Esophagus muscularis mucosa (tissue), 4 donors: ENCODE data around the gene CUBN. TPM values are rescaled to one million over a fixed set of nuclear protein-coding genes. Genes with fewer than 3 reads are reported as not detected.

ENCODE experiments used
- DNase-seq: peaks from one replicate; pipeline ENCODE4 v3.0.0-alpha.2; 2017; ENCODE audit errors: extremely low spot score
- H3K27ac ChIP-seq, 4 donors: fragments of 200-600 bp; sonication (generic); replicated peaks in 1 of 4; 1 replicate in 3 of 4; 2 replicates in 1 of 4; pipeline ENCODE4 v1.5.1; 2016 to 2019; ENCODE audit warnings: mild to moderate bottlenecking in 1 of 4
- H3K27me3 ChIP-seq, 4 donors: fragments of 200-600 bp; sonication (generic); one replicate each; pipeline versions ENCODE4 v1.5.1 to v1.6.0; 2016 to 2019
- H3K36me3 ChIP-seq, 4 donors: fragments of 200-600 bp; sonication (generic); one replicate each; pipeline ENCODE4 v1.5.1; 2016 to 2019
- H3K4me1 ChIP-seq, 4 donors: fragments of 200-600 bp; sonication (generic); one replicate each; pipeline ENCODE4 v1.5.1; 2016 to 2019
- H3K4me3 ChIP-seq, 4 donors: fragments of 200-600 bp; sonication (generic); 1 replicate in 2 of 4; 2 replicates in 2 of 4; pipeline ENCODE4 v1.5.1; 2016 to 2019; ENCODE audit warnings: mild to moderate bottlenecking in 4 of 4, moderate library complexity in 1 of 4
- H3K9me3 ChIP-seq, 4 donors: fragments of 200-600 bp; sonication (generic); 1 replicate in 3 of 4; 2 replicates in 1 of 4; pipeline ENCODE4 v1.5.1; 2016 to 2019
- CTCF ChIP-seq, 3 experiments: fragments of 200-600 bp in 2 of 3; fragments of 450-650 bp in 1 of 3; sonication (generic) in 2 of 3; IDR thresholded peaks; one replicate each; pipeline ENCODE4 v1.5.1; 2017 to 2019; ENCODE audit warnings: antibody characterized with exemption in 3 of 3, mild to moderate bottlenecking in 2 of 3, moderate library complexity in 1 of 3
- EP300 ChIP-seq: sonication (generic); formaldehyde crosslinking; IDR thresholded peaks from one replicate; pipeline ENCODE4 v1.6.1; 2017; ENCODE audit warnings: antibody characterized with exemption
- POLR2A ChIP-seq: fragments of 450-650 bp; IDR thresholded peaks from one replicate; pipeline ENCODE4 v1.6.1; 2017; ENCODE audit warnings: antibody characterized with exemption, moderate library complexity, mild to moderate bottlenecking, low read depth
- POLR2AphosphoS5 ChIP-seq, 2 donors: sonication (generic); formaldehyde crosslinking; IDR thresholded peaks; one replicate each; pipeline ENCODE4 v1.6.1; 2017; ENCODE audit warnings: antibody characterized with exemption in 2 of 2
- WGBS: methylation state at CpG from one replicate; pipeline ENCODE4 v1.1.5; 2018; 5-methylcytosine and 5-hydroxymethylcytosine counted together
- intact Hi-C: fragments of 100-400 bp; cut with DNase I; formaldehyde crosslinking; loops from one replicate; pipeline ENCODE4 v1.15.1; 2023
- total RNA-seq, 4 donors: library from RNA; depleted of rRNA; stranded (reverse); fragments of >200 nt; gene quantifications; one replicate each; pipeline versions ENCODE4 v1.1.0 to v1.2.1, GENCODE V29; 2016

CUBN gene
- total RNA-seq, 4 donors from 2014 or later: 1.3 to 4.6 (median 2.3) TPM

DNA sequence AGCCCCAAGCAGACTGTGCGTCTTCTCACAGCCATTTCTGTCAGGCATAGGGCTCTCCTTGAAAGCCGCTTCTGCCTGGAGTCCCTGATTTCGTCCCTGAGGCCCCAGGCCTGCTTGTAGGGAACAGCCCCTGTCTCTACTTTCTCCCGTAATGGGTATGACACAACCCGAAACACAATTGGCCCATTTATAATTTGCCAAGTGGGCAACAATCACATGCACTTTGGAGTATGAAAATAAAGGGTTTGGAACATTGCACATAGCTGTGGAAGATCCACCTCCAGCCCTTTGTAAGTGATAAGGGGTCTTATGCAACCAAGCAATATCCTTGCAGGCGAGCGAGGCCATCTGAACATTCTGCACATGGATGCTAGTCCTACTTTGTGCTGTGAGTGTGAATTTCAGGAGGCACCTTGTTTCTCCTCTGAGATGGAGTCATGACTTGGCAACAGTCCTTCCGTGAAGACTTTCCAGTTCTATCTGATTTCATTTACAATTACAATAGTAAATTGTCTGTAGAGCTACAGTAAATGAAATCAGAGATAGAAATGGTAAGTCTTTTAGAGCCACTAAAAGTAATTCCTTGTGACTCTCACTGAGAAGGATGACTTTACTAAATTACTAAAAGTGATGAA lies 141.5 kb downstream of the CUBN start:
- TF ChIP-seq POLR2AphosphoS5 (IDR thresholded peaks at IDR 0.05): no peak
- no peak for TF ChIP-seq EP300
- TF ChIP-seq POLR2A: no peak
- TF ChIP-seq CTCF (IDR thresholded peaks at IDR 0.05): no peak
- Histone ChIP-seq H3K27me3 (no peaks in the 10 kb centered on the region), H3K4me1 (peaks cover 5 to 32% (median 17%) of the 10 kb centered on the region in 4 donors), H3K9me3 (no peaks in the 10 kb centered on the region), H3K36me3 (no peaks in the 10 kb centered on the region), H3K4me3 (no peak overlapping the region), H3K27ac (peak overlapping the region; percentile 57 to 63 (median 60))
- intact Hi-C loops: no loop called here
- WGBS: 89% methylated on average over 8 of the region's 8 CpGs
- no peak for DNase-seq

- no peaks in the 10 kb centered on the region for H3K27me3 ChIP-seq
- H3K9me3 ChIP-seq: no peaks in the 10 kb centered on the region
- peaks cover 5 to 26% (median 10%) of the 10 kb centered on the region in 4 donors for H3K4me1 ChIP-seq
- 69% methylated on average over 4 of the region's 4 CpGs for WGBS
- H3K36me3 ChIP-seq: no peaks in the 10 kb centered on the region
- DNase-seq: no peak
- TF ChIP-seq CTCF (IDR thresholded peaks at IDR 0.05) (no peak), POLR2A (no peak), POLR2AphosphoS5 (IDR thresholded peaks at IDR 0.05) (no peak), EP300 (no peak)
- peak overlapping the region; percentile 57 to 63 (median 60) for H3K27ac ChIP-seq
- intact Hi-C loops: no loop called here
- H3K4me3 ChIP-seq: no peak overlapping the region
Measured at GRCh38 chr10:16987206-16987621, 142.4 kb downstream of the CUBN start.

GRCh38 chr10:16986406-16987205 lies 143.0 kb downstream of the CUBN start:
- DNase-seq: no peak
- H3K4me1 ChIP-seq: peaks cover 4 to 25% (median 10%) of the 10 kb centered on the region in 4 donors
- TF ChIP-seq POLR2AphosphoS5 (IDR thresholded peaks at IDR 0.05): no peak
- TF ChIP-seq EP300: no peak
- no peak for TF ChIP-seq CTCF (IDR thresholded peaks at IDR 0.05)
- TF ChIP-seq POLR2A: no peak
- intact Hi-C loops: no loop called here
- no peak overlapping the region for H3K4me3 ChIP-seq
- H3K36me3 ChIP-seq: no peaks in the 10 kb centered on the region
- no peaks in the 10 kb centered on the region for H3K27me3 ChIP-seq
- WGBS: 75% methylated on average over 10 of the region's 10 CpGs
- H3K27ac ChIP-seq: peak overlapping the region; percentile 57 to 63 (median 60)
- H3K9me3 ChIP-seq: no peaks in the 10 kb centered on the region

DNA sequence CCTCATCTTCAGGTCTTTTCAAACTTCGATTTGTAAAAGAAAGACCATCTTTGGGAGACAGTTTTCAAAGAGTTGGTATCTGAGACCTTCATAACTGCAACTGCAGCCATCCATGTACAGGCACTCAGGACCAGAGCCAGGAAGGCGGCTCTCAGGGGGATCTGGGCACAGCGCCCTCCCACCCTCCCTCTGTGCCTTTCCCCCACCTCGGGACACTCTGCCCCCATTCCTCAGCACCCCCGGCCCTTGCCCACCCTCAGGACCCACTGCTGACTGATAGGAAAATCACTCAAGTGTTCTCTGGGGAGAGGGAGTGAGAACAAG lies 143.6 kb downstream of the CUBN start:
- no peaks in the 10 kb centered on the region for H3K36me3 ChIP-seq
- no peak for TF ChIP-seq POLR2A
- TF ChIP-seq POLR2AphosphoS5 (IDR thresholded peaks at IDR 0.05): no peak
- no peak for TF ChIP-seq EP300
- TF ChIP-seq CTCF (IDR thresholded peaks at IDR 0.05): no peak
- WGBS: 85% methylated on average over 4 of the region's 5 CpGs
- H3K4me1 ChIP-seq: peaks cover 4 to 25% (median 10%) of the 10 kb centered on the region in 4 donors
- no peaks in the 10 kb centered on the region for H3K9me3 ChIP-seq
- no peak overlapping the region for H3K4me3 ChIP-seq
- DNase-seq: no peak
- no peaks in the 10 kb centered on the region for H3K27me3 ChIP-seq
- H3K27ac ChIP-seq: peak overlapping the region; percentile 36 to 57 (median 44)
- intact Hi-C loops: no loop called here
